Mesothelial cell of epicardium (in vitro differentiated cells): ENCODE measurements around the gene PDLIM3. TPM values are rescaled to one million over a fixed set of nuclear protein-coding genes. Genes with fewer than 3 reads are reported as not detected.

Experiments
- DNase-seq, 2 experiments: peaks; one replicate each; pipeline ENCODE4 v3.0.0; 2021; ENCODE audit warnings: low spot score in 2 of 2; ENCODE audit not compliant: unreplicated experiment in 2 of 2
- H3K27ac Mint-ChIP-seq: 2 replicates; pipeline ENCODE4 v1.8.0; 2021; ENCODE audit warnings: mixed read lengths
- H3K27me3 Mint-ChIP-seq: 2 replicates; pipeline ENCODE4 v1.8.0; 2021; ENCODE audit warnings: low read depth, mixed read lengths
- H3K36me3 Mint-ChIP-seq: 2 replicates; pipeline ENCODE4 v1.8.0; 2021; ENCODE audit warnings: mixed read lengths
- H3K4me1 Mint-ChIP-seq: 2 replicates; pipeline ENCODE4 v1.8.0; 2021; ENCODE audit warnings: mixed read lengths
- H3K4me3 Mint-ChIP-seq: 2 replicates; pipeline ENCODE4 v1.8.0; 2021; ENCODE audit warnings: mild to moderate bottlenecking, moderate library complexity, mixed read lengths
- H3K9me3 Mint-ChIP-seq: 2 replicates; pipeline ENCODE4 v1.8.0; 2021; ENCODE audit warnings: mixed read lengths
- total RNA-seq: library from RNA; stranded (reverse); gene quantifications from 3 replicates; pipeline ENCODE4 v1.2.1, GENCODE V29; 2021
- TF ChIP-seq, protein P1 (sequence below): fragments of 200-600 bp; sonication (generic); IDR thresholded peaks from one replicate; pipeline ENCODE4 v1.5.0; 2021; ENCODE audit warnings: antibody characterized with exemption; ENCODE audit not compliant: unreplicated experiment

PDLIM3 gene
- total RNA-seq, 1 donor from 2014 or later, result 11.2 TPM

DNA sequence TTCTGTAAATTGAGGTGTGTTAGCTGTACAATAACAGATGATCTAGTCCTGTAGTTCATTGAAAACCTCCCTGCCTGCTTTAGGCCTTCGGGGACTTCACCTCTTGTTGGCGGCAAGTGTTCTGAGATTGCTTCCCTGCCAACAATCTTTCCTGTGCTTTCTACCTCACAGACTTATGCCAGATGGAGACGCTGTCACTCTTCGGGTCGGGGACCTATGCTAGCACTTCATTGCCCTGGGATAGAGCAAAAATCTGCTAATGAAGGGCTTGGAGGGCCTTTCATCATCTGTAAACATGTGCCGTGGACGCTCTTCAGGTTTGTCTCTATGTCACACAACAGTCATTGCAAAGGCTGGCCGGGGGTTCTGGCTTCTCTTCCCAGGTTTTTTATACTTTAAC lies 4.7 kb upstream of the PDLIM3 start:
- Mint-ChIP-seq H3K9me3 (no peaks in the 10 kb centered on the region), H3K27ac (no peak overlapping the region), H3K4me1 (peaks cover 3% of the 10 kb centered on the region), H3K27me3 (peaks cover 36% of the 10 kb centered on the region), H3K36me3 (no peaks in the 10 kb centered on the region), H3K4me3 (no peak overlapping the region)
- no peak for DNase-seq
- TF ChIP-seq, protein P1, sequence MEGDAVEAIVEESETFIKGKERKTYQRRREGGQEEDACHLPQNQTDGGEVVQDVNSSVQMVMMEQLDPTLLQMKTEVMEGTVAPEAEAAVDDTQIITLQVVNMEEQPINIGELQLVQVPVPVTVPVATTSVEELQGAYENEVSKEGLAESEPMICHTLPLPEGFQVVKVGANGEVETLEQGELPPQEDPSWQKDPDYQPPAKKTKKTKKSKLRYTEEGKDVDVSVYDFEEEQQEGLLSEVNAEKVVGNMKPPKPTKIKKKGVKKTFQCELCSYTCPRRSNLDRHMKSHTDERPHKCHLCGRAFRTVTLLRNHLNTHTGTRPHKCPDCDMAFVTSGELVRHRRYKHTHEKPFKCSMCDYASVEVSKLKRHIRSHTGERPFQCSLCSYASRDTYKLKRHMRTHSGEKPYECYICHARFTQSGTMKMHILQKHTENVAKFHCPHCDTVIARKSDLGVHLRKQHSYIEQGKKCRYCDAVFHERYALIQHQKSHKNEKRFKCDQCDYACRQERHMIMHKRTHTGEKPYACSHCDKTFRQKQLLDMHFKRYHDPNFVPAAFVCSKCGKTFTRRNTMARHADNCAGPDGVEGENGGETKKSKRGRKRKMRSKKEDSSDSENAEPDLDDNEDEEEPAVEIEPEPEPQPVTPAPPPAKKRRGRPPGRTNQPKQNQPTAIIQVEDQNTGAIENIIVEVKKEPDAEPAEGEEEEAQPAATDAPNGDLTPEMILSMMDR, result no peak

DNA sequence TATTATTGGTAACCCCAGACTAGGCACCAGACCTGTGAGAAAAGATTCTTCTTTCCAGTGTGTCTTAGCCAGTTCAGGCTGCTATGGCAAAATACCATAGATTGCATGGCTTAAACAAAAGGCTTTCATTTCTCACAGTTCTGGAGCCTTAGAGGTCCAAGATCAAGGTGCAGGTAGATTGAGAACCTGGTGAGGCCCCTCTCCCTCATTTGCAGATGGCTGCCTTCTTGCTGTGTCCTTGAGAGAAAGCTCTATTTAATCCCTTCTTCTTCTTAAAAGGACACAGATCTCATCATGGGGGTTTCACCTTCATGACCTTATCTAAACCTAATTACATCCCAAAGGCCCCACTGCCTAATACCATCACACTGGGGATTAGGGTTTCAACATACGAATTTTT lies 3.5 kb upstream of the PDLIM3 start:
- H3K4me3 Mint-ChIP-seq, result no peak overlapping the region
- H3K27ac Mint-ChIP-seq, result no peak overlapping the region
- H3K36me3 Mint-ChIP-seq, result no peaks in the 10 kb centered on the region
- H3K9me3 Mint-ChIP-seq, result no peaks in the 10 kb centered on the region
- peaks cover 6% of the 10 kb centered on the region for H3K4me1 Mint-ChIP-seq
- H3K27me3 Mint-ChIP-seq, result peaks cover 40% of the 10 kb centered on the region
- no peak for DNase-seq
- TF ChIP-seq, protein P1, result no peak

DNA sequence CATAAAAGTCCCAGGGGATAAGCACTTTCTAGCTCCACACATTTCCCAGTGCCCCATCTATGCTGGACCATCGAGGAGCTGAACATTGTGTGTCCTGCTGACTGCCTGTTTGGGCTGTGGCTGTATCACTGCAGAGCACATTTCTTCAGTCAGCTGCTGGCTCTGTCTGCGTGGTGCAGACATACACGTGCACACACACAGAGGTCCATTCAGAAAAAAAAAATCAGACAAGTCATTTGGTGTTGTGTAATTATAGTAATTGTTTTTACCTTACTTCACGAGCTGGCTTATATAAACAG lies 1.1 kb upstream of the PDLIM3 start:
- H3K27ac Mint-ChIP-seq, result no peak overlapping the region
- H3K9me3 Mint-ChIP-seq, result no peaks in the 10 kb centered on the region
- no peaks in the 10 kb centered on the region for H3K36me3 Mint-ChIP-seq
- peaks cover 6% of the 10 kb centered on the region for H3K4me1 Mint-ChIP-seq
- peak overlapping the region; percentile 55 for H3K4me3 Mint-ChIP-seq
- TF ChIP-seq, protein P1, result no peak
- DNase-seq, result no peak
- H3K27me3 Mint-ChIP-seq, result peaks cover 28% of the 10 kb centered on the region

DNA sequence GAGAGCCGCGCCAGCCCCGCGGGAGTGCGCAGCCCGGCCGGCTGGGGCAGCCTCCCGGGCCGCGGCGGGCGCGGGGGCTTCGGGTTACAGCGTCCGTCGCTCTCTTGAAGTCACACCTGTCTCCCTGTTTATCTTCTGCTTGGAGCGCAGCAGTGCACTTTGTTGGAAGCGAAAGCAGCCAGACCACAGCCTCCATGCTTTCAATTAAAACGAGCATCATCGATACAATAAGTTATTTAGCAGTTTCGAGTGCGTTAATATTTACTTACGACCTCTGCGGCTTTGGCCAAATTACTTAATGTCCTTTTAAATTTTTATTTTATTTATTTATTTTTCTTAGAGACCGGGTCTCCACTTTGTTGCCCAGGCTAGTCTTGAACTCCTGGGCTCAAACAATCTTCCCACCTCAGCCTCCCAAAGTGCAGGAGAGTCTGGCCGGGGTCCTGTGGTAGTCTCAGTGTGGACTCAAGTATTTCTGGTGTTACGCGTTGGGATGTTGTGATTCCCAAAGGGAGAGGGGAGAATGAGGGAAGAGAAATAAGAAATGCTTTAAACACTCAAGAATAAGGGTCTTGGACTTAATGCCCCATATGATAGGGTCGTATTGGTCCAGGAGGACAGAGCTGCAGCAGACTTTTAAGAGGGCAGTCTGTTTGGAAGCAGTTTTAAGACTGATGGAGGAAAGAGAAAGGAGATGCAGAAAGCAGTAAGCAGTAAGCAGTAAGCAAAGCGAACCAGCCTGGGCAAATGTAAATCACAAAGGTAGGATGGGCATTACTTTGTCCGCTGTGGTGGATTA lies 504 bp upstream of the PDLIM3 start:
- TF ChIP-seq, protein P1, result no peak

GRCh38 chr4:185534511-185534865 lies 819 bp downstream of the PDLIM3 start:
- peak overlapping the region; percentile 35 for H3K27ac Mint-ChIP-seq
- TF ChIP-seq, protein P1, result no peak
- peaks cover 6% of the 10 kb centered on the region for H3K4me1 Mint-ChIP-seq
- no peaks in the 10 kb centered on the region for H3K36me3 Mint-ChIP-seq
- peaks cover 30% of the 10 kb centered on the region for H3K27me3 Mint-ChIP-seq
- no peak for DNase-seq
- H3K4me3 Mint-ChIP-seq, result peak overlapping the region; percentile 76
- H3K9me3 Mint-ChIP-seq, result no peaks in the 10 kb centered on the region

More for the DNA sequence above, 504 bp upstream of the PDLIM3 start:
- DNase-seq, result no peak
- Mint-ChIP-seq H3K4me3 (peak overlapping the region; percentile 55), H3K27ac (no peak overlapping the region), H3K27me3 (peaks cover 23% of the 10 kb centered on the region), H3K36me3 (no peaks in the 10 kb centered on the region), H3K4me1 (peaks cover 6% of the 10 kb centered on the region), H3K9me3 (no peaks in the 10 kb centered on the region)

- H3K27ac Mint-ChIP-seq, result no peak overlapping the region
- H3K4me3 Mint-ChIP-seq, result no peak overlapping the region
- H3K9me3 Mint-ChIP-seq, result no peaks in the 10 kb centered on the region
- TF ChIP-seq, protein P1, result no peak
- peaks cover 6% of the 10 kb centered on the region for H3K4me1 Mint-ChIP-seq
- no peak for DNase-seq
- H3K27me3 Mint-ChIP-seq, result peaks cover 35% of the 10 kb centered on the region
- H3K36me3 Mint-ChIP-seq, result no peaks in the 10 kb centered on the region
Observed at GRCh38 chr4:185532795-185533324, 2.4 kb downstream of the PDLIM3 start.
